HG03571 (cell line): Measurements from ENCODE around the gene NGEF.
A peak's percentile ranks its signal among the peaks of the same experiment; 100 is the strongest.

Experiments
- ATAC-seq: cut with Tn5 transposase; IDR thresholded peaks from one replicate; pipeline ENCODE4 v1.9.1; 2021; ENCODE audit not compliant: unreplicated experiment

The NGEF gene

DNA sequence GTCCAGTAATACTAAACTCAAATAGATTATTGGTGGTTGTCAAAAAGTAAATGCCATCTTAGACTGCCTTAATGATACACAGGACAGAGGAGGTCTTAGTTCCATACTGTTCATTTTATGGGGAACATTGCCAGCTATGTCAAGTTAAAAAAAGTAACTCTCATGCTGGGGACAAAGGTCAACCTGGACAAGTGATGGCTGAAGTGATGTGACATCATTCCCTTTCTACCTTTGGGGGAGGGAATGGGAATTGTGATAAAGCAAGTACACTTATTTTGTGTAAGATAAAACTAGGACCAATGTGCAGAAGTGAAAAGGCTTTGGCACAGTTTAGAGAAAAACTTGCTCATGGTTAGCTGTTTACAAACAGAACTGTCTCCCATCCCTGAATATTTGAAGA is 167.0 kb downstream of the NGEF start:
- no peak for ATAC-seq

DNA sequence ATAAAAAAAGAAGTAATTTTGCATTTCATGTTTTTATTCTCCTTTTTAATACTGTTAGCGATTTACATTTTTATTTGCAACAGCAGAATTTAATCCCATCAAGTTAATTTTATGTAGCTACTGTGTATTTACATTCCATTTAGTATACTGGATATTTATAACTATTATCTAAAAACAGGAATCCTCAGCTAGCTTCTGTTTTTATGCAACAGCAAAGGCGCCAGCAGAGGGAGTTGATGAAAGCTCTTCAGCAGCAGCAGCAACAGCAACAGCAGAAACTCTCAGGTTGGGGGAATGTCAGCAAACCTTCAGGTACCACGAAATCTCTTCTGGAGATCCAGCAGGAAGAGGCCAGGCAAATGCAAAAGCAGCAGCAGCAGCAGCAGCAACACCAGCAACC is 169.2 kb downstream of the NGEF start:
- ATAC-seq = no peak

DNA sequence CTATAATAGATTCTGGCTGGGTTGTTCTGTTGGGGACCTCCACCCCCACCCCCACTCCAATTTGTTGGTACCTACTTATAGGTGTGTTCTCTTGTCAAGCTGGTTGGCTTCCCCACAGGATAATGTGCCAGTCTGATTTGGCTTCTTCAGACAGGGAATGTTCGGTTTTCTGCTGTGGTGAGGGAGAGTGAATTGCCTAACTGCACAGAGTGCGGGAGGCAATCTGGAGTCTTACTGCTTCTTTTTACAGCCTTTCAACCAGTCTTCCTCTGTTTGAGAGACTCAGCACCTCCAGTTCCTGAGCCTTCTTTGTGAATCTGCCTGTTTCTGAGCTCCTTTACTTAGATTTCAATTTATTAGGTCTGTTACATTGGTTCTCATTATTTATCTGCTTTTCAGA is 170.4 kb downstream of the NGEF start:
- no peak for ATAC-seq

DNA sequence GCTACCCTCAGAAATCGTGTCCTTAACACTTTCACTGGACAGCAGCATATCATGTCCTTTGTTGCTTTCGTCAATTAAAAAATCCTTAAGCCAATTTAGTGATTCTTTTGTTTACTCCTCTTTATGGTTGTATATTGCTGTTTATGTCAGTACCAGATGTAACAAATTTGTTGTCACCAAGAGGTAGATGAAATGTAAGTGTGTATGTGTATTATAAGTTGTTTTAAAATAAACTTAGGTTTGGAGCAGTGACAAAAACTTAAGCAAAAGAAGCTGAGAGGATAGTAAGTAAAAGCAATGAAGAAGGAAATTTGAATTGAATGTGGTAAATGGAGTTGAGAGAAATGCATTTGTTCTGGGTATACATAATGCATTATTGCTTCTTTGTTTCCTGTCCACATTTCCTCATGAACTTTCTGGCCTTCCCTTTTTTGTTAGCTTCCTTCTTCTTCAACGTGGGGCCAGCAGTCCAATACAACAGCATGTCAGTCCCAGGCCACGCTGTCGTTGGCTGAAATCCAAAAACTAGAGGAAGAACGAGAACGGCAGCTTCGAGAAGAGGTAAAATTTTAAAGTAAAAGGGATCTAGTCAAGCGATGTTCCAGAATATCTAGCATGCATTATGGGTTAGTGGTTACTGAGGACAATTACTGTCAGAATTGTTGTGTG is 173.5 kb downstream of the NGEF start:
- no peak for ATAC-seq

DNA sequence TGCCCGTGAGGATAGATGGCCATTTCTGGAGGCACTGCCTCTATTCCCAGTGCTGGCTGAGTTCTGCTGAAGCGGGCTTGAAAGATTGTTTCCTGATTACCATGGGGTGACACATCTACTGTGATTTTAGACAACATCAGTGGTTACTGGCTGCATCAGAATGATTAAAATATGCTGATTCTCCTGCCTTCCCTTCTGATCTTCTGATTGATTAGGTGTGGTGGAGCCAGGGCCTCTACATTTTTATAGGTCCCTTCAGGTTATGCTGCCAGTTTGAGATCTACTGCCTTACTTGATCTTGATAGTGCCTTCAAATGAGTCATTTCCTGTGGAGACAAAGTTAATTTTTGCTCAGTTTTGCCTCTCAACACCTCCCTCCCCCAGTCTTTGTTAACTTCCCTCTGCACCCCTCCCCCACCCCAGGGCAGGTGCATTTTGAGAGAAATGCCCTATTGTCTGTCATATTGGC is 174.6 kb downstream of the NGEF start:
- ATAC-seq = peak; percentile 89

DNA sequence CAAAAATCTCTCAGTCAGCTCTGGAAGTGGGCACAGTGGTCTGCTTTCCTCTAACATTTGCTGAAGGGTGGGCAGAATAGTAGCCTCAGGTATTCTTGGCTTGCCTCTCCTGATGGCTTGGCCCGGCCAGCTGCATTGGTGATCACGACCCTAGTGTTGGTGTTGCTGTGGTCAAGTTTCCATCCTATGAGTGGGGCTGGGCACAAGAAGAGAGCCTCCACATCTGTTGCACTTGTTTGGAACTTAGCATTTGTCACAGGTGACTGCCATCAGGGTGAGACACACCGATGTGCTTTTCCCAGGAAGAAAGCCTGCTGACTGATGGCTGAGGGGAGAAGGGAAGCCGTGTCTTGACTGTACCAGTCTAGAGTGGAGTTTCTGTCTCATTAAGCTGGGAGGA is 176.1 kb downstream of the NGEF start:
- ATAC-seq = no peak

DNA sequence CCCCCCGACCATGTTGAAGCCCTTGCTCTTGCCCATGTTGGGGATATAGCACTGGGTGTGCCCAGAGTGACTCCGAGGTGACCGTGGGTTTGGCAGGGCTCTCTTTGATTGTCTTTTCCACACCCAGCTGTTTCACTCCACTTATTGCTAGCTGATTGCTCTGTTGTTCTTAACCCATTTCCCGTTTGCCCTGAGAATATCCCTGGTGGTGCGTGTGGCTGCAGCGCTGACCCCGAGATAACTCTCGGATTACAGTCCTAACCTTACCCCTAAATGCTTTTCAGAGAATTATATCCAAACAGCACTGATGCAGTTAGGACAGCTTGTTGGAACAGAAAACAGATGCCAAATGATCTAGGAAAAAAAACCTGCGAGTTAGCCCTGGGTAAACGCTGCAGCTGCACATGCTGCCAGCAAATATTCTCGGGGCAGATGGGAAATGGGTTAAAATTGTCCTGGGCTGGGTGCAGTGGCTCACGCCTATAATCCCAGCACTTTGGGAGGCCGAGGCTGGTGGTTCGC is 177.3 kb downstream of the NGEF start:
- no peak for ATAC-seq

DNA sequence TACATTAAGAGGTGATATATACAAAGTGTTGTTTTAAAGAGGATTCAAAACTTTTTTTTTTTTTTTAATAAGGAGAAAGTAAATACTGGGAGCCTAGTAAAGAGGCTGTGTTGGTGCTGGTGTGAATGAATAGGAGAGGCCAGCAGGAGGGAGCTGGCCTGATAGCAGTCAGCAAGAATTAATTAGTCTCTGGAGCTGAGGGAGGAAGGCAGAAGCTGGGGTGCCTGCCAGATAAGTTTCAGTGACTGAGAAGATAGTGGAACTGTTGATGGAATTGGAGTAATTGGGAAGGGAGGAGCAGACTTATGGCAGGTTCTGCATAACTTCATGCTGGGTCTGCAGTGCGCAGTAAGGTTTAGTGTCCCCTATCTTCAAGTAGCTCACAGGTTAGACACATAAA is 179.2 kb downstream of the NGEF start:
- no peak for ATAC-seq

DNA sequence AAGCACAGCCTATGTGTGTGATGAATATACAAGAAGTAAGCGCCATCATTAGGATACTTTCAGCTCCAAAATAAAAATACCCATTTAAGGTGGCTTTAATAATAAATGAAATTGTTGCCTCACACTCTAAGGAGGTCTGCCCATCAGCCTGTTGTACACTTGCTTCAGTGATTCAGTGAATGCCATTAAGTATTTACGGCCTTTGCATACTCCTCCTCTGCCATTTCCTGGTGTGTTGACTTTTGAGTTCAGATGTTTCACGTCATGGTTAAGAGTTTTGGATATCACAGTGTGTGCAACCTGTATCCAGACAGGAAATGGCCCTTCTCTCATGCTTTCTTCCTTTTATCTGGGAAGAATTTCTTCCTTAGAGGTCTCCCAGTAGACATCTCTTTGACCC is 181.6 kb downstream of the NGEF start:
- no peak for ATAC-seq

DNA sequence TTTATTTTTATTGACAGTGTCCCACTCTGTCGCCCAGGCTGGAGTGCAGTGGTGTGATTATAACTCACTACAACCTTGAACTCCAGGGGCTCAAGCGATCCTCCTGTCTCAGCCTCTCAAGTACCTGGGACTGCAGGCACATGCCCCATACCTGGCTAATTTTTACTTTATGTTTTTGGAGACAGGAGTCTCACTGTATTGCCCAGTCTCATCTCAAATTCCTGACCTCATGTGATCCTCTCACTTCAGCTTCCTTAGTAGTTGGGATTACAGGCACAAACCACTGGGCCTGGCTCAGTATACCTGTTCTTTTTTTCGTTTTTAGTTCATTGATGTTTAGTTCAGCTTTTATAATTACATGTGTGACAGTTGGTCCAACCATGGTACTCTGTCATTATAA is 183.1 kb downstream of the NGEF start:
- no peak for ATAC-seq
